ENCODE data around the gene ARHGAP33. TPM values are rescaled to one million over a fixed set of nuclear protein-coding genes. Genes with fewer than 3 reads are reported as not detected.

Gene ARHGAP33
- polyA plus RNA-seq, 1 donor from 2014 or later: 20.5 TPM

DNA sequence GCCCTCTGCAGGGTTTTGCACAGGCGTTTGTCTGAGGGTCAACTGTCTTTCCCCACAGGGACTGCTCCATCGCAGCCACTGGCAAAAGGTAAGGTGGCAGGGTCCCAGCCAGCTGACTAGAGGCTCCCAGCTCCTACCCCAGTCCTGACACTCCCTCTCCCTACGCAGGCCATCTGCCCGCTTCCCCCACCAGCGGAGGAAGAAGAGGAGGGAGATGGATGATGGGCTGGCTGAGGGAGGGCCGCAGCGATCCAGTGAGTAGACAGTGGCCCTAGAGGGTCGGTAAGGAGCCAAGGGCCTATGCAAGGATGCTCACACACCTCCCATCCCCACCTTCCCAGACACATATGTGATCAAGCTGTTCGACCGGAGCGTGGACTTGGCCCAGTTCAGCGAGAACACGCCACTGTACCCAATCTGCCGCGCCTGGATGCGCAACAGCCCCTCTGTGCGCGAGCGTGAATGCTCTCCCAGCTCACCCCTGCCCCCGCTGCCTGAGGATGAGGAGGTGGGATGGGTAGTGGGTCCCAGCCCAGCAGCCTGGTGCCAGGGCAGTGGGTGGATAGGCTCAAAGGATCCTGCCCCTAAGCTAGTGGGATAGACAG, 22.5 kb upstream of the ARHGAP33 start:
- TF ChIP-seq EP300 (conservative IDR thresholded peaks at IDR 0.05; ENCODE audit: poor library complexity, severe bottlenecking) (no peak), SMC3 (conservative IDR thresholded peaks at IDR 0.05; ENCODE audit: poor library complexity) (no peak), RAD21 (conservative IDR thresholded peaks at IDR 0.05) (no peak), EZH2 (IDR thresholded peaks at IDR 0.05; ENCODE audit: borderline replicate concordance, insufficient read depth, low read length, poor library complexity, severe bottlenecking) (no peak), MXI1 (conservative IDR thresholded peaks at IDR 0.05; ENCODE audit: poor library complexity, severe bottlenecking) (no peak), TAF1 (IDR thresholded peaks at IDR 0.05; ENCODE audit: low read depth) (no peak), POLR2AphosphoS5 (IDR thresholded peaks at IDR 0.05) (no peak)
- TF ChIP-seq, protein P1, sequence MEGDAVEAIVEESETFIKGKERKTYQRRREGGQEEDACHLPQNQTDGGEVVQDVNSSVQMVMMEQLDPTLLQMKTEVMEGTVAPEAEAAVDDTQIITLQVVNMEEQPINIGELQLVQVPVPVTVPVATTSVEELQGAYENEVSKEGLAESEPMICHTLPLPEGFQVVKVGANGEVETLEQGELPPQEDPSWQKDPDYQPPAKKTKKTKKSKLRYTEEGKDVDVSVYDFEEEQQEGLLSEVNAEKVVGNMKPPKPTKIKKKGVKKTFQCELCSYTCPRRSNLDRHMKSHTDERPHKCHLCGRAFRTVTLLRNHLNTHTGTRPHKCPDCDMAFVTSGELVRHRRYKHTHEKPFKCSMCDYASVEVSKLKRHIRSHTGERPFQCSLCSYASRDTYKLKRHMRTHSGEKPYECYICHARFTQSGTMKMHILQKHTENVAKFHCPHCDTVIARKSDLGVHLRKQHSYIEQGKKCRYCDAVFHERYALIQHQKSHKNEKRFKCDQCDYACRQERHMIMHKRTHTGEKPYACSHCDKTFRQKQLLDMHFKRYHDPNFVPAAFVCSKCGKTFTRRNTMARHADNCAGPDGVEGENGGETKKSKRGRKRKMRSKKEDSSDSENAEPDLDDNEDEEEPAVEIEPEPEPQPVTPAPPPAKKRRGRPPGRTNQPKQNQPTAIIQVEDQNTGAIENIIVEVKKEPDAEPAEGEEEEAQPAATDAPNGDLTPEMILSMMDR (IDR thresholded peaks at IDR 0.05; ENCODE audit: poor library complexity, severe bottlenecking): no peak
- TF ChIP-seq, protein P2, sequence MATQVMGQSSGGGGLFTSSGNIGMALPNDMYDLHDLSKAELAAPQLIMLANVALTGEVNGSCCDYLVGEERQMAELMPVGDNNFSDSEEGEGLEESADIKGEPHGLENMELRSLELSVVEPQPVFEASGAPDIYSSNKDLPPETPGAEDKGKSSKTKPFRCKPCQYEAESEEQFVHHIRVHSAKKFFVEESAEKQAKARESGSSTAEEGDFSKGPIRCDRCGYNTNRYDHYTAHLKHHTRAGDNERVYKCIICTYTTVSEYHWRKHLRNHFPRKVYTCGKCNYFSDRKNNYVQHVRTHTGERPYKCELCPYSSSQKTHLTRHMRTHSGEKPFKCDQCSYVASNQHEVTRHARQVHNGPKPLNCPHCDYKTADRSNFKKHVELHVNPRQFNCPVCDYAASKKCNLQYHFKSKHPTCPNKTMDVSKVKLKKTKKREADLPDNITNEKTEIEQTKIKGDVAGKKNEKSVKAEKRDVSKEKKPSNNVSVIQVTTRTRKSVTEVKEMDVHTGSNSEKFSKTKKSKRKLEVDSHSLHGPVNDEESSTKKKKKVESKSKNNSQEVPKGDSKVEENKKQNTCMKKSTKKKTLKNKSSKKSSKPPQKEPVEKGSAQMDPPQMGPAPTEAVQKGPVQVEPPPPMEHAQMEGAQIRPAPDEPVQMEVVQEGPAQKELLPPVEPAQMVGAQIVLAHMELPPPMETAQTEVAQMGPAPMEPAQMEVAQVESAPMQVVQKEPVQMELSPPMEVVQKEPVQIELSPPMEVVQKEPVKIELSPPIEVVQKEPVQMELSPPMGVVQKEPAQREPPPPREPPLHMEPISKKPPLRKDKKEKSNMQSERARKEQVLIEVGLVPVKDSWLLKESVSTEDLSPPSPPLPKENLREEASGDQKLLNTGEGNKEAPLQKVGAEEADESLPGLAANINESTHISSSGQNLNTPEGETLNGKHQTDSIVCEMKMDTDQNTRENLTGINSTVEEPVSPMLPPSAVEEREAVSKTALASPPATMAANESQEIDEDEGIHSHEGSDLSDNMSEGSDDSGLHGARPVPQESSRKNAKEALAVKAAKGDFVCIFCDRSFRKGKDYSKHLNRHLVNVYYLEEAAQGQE (IDR thresholded peaks at IDR 0.05; ENCODE audit: borderline replicate concordance): no peak
- Histone ChIP-seq H3K79me2 (replicated peaks; ENCODE audit: insufficient read depth, low read length) (peaks cover 8% of the 10 kb centered on the region), H3K9ac (ENCODE audit: low read length) (no peak overlapping the region), H3F3A (ENCODE audit: insufficient read depth, low read length, poor library complexity, severe bottlenecking) (no peaks in the 10 kb centered on the region), H3K36me3 (ENCODE audit: insufficient read depth, low read length) (peaks cover 8% of the 10 kb centered on the region), H3K9me2 (ENCODE audit: insufficient read depth, low read length) (no peaks in the 10 kb centered on the region), H4K20me1 (ENCODE audit: insufficient read depth) (no peaks in the 10 kb centered on the region), H3K4me3 (ENCODE audit: low read length) (no peak overlapping the region), H3K27me3 (ENCODE audit: insufficient read depth, low read depth, low read length) (no peaks in the 10 kb centered on the region), H3K27ac (ENCODE audit: low read length) (no peak overlapping the region), H3K4me2 (ENCODE audit: low read length) (no peak overlapping the region), H3K9me3 (ENCODE audit: low read length) (no peaks in the 10 kb centered on the region), H2AFZ (ENCODE audit: low read depth, low read length) (no peak overlapping the region)

DNA sequence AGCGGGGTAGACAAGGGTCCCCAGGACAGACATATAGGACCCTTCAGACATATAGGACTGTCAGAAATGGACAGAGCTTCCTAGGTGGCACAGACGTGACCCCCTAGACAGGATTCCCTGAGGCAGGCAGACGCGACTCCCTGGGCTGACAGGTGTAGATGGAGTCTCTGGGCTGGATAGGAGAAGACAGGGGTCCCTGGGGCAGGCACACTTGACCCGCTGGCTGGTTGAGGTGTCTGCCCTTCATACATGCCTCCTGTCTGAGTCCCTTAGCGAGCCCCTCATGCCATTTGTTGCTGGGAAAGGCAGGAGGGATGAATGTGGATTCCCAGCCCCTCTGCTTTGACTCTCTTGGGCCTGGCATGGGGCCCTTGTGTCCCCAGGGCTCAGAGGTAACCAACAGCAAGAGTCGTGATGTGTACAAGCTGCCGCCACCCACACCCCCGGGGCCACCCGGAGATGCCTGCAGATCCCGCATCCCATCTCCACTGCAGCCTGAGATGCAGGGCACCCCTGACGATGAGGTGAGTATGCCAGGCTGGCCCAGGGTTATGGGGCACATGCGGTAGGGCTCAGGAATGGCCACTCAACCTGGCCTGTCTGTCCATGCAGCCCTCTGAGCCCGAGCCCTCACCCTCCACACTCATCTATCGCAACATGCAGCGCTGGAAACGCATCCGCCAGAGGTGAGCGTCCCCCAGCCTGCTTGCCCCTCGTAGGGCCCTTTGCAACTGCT, 21.6 kb upstream of the ARHGAP33 start:
- Histone ChIP-seq H3F3A (ENCODE audit: insufficient read depth, low read length, poor library complexity, severe bottlenecking) (no peaks in the 10 kb centered on the region), H3K4me2 (ENCODE audit: low read length) (no peak overlapping the region), H3K79me2 (replicated peaks; ENCODE audit: insufficient read depth, low read length) (peaks cover 9% of the 10 kb centered on the region), H3K9me2 (ENCODE audit: insufficient read depth, low read length) (no peaks in the 10 kb centered on the region), H3K4me3 (ENCODE audit: low read length) (no peak overlapping the region), H3K9me3 (ENCODE audit: low read length) (no peaks in the 10 kb centered on the region), H4K20me1 (ENCODE audit: insufficient read depth) (no peaks in the 10 kb centered on the region), H2AFZ (ENCODE audit: low read depth, low read length) (no peak overlapping the region), H3K36me3 (ENCODE audit: insufficient read depth, low read length) (peaks cover 8% of the 10 kb centered on the region), H3K9ac (ENCODE audit: low read length) (no peak overlapping the region), H3K27ac (ENCODE audit: low read length) (no peak overlapping the region), H3K27me3 (ENCODE audit: insufficient read depth, low read depth, low read length) (no peaks in the 10 kb centered on the region)
- TF ChIP-seq, protein P2 (IDR thresholded peaks at IDR 0.05; ENCODE audit: borderline replicate concordance): no peak
- TF ChIP-seq POLR2AphosphoS5 (IDR thresholded peaks at IDR 0.05) (no peak), MXI1 (conservative IDR thresholded peaks at IDR 0.05; ENCODE audit: poor library complexity, severe bottlenecking) (no peak), RAD21 (conservative IDR thresholded peaks at IDR 0.05) (no peak), TAF1 (IDR thresholded peaks at IDR 0.05; ENCODE audit: low read depth) (no peak), EZH2 (IDR thresholded peaks at IDR 0.05; ENCODE audit: borderline replicate concordance, insufficient read depth, low read length, poor library complexity, severe bottlenecking) (no peak), SMC3 (conservative IDR thresholded peaks at IDR 0.05; ENCODE audit: poor library complexity) (no peak), EP300 (conservative IDR thresholded peaks at IDR 0.05; ENCODE audit: poor library complexity, severe bottlenecking) (no peak)
- TF ChIP-seq, protein P1 (IDR thresholded peaks at IDR 0.05; ENCODE audit: poor library complexity, severe bottlenecking): no peak
